ENCODE measurements around the gene SLC22A23.

SLC22A23 gene

DNA sequence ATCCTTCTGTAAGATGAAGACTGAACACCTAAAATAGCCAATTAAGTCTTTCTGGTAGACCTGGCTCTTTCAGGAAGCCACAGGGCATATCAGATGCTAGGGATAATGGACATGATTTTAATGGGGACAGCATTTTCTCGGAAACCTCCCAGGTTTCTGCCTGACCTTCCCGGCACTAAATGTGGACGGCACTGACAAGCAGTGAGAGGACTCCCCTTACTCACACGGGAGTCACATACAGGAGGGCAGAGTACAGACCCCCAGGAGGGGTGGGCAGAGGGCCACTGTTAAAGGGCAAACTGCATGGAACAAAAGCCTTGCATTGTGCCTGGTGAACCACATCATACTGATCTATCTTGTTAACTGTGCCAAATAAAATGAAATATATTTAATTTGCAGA lies 178.2 kb downstream of the SLC22A23 start:
- TF ChIP-seq CTCF (IDR thresholded peaks at IDR 0.05; ENCODE audit: control insufficient read depth, extremely low read depth, insufficient read depth) = no peak
- no peak for DNase-seq (ENCODE audit: low read depth)
- H3K4me3 ChIP-seq (ENCODE audit: low read depth, low read length) = no peak overlapping the region

DNA sequence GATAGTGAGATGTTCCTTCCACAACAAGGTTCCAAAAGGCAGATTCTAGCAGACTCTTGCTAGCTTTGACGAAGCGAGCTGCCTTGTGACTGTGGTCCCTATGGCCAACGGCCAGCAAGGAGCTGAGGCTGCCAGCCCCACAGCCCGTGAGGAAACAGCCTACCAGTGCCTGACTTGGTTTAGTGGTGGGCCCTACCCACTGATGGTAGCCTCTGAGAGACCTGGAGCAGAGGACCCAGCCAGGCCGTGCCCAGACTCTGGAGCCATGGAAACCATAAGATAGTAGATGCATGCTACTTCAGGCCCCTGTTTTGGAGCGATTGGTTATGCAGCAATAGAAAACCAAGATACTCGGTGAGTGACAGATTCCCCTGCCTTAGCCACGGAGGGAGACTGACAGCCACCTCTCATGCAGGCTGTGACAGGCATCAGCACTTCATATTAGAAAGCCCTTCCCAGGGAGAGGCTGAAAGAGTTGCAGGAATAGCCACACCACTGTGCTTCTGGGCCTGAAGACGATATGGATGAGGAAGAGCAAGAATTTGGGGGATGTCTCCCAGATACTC lies 178.9 kb downstream of the SLC22A23 start:
- no peak for DNase-seq (ENCODE audit: low read depth)
- TF ChIP-seq CTCF (IDR thresholded peaks at IDR 0.05; ENCODE audit: control insufficient read depth, extremely low read depth, insufficient read depth) = no peak
- no peak overlapping the region for H3K4me3 ChIP-seq (ENCODE audit: low read depth, low read length)

DNA sequence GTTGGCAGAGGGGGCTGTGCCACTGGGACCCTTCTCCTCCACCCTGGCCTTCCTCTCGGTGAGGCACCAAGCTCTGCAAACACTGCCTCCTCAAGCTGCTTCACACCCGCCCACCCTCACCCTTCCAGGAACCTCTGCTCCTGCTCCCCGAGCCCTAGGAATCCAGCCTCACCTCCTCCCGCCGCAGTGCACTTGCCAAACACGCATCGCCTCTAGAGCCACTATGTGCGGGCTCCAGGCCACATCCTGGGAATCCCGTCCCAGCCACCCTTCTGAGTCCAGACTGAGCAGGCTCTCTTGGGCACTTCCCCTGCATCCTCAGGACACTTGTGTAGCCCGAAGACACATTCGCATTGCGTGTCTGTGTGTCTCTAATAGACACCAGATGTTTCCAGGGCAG lies 179.6 kb downstream of the SLC22A23 start:
- no peak for DNase-seq (ENCODE audit: low read depth)
- TF ChIP-seq CTCF (IDR thresholded peaks at IDR 0.05; ENCODE audit: control insufficient read depth, extremely low read depth, insufficient read depth) = no peak
- no peak overlapping the region for H3K4me3 ChIP-seq (ENCODE audit: low read depth, low read length)

DNA sequence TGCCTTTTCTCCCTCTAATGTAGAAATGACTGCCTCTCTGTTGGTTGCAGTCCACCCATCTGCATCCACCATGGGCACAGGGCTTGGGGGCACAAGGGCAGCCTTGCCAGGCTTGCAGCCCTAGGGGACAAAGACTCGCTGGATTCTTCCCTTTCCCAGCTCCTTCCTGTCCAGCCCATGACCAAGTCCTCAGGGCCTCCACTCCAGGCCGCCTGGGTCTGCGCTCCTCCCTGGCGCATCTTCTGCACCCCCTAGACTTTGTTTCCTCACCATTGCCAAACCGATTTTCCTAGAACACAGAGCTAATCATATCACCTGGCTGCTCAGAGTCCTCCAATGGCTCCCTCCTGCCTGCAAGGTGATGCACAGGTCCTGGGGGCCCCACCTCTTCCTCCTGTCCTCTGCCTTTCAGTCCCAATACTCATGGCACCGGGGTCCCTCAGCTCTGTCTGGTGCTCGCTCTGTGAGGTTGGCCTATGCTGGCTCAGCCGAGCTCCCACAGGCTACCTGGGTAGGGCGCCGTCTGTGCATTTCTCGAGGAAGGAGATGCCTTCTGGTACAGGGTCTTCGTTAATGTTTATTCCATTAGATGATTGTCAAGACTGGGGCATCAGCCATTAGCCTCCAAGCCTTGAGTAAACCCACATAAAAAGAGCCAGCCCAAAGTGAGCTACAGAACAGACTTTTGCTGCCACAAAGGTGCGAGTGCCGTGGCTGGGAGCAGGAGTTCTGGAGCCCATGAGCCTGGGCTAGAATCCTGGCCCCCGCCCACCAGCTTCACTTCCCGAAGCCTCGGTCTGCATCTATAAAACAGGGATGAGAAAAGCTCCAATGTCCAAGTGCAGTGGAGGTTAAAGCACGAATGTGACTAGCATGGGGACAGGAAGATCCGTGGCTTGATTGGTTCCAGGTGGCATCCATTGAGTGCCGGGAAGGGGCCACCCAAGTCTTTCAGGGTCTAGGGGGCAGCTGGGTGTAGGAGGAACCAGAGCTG lies 180.4 kb downstream of the SLC22A23 start:
- no peak for TF ChIP-seq CTCF (IDR thresholded peaks at IDR 0.05; ENCODE audit: control insufficient read depth, extremely low read depth, insufficient read depth)
- no peak overlapping the region for H3K4me3 ChIP-seq (ENCODE audit: low read depth, low read length)
- DNase-seq (ENCODE audit: low read depth) = no peak

GRCh38 chr6:3273707-3274521 lies 182.9 kb downstream of the SLC22A23 start:
- no peak for DNase-seq (ENCODE audit: low read depth)
- no peak overlapping the region for H3K4me3 ChIP-seq (ENCODE audit: low read depth, low read length)
- TF ChIP-seq CTCF (IDR thresholded peaks at IDR 0.05; ENCODE audit: control insufficient read depth, extremely low read depth, insufficient read depth) = no peak

GRCh38 chr6:3272911-3273547 lies 183.8 kb downstream of the SLC22A23 start:
- DNase-seq (ENCODE audit: low read depth) = no peak
- TF ChIP-seq CTCF (IDR thresholded peaks at IDR 0.05; ENCODE audit: control insufficient read depth, extremely low read depth, insufficient read depth) = no peak
- no peak overlapping the region for H3K4me3 ChIP-seq (ENCODE audit: low read depth, low read length)
